GM18858 (cell line): ENCODE measurements around the gene GTPBP10.

Source experiments
- ATAC-seq: cut with Tn5 transposase; IDR thresholded peaks from one replicate; pipeline ENCODE4 v1.9.1; 2021; ENCODE audit not compliant: unreplicated experiment

Gene GTPBP10

GRCh38 chr7:90430614-90431460, 84.3 kb downstream of the GTPBP10 start:
- no peak for ATAC-seq

DNA sequence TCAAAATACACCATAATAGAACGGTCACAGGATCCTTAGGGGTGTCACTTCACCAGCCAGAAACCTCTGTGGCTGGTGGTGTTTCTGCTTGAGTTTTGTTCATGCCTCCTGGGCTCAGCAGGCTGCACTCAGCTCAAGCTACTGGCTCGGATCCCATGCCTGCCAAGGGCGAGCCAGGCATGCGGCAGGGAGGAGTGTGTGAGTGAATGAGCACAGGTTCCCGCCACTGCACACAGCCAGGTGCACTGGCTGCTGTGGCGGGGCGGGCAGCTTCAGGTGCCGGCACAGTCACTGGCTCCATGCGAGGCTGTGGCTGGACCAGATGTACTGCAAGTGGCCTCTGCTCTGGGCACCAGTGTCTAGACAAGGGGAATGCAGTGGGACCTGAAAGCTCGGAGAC, 86.2 kb downstream of the GTPBP10 start:
- ATAC-seq: no peak

DNA sequence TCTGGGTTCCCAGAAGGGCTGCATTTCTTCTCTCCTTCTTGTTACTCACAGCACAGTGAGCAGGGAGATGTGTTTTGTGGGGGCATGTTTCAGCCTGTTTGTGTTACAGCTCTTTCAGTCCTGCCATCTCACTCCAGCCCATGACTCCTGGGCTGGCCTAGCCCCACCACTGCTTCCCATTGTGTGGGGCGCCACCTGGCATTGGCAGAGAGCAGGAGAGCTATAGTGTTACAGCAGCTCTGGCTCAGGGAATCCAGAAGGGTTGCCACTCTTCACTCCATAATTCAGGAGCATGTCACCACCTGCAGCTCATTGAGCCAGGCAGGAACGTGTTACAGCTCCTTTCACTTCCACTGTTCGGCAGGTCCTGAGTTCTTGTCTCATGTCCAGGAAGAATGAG, 86.7 kb downstream of the GTPBP10 start:
- ATAC-seq: no peak
